HG03558 (cell line): Measurements from ENCODE around the gene METAP1D.
A peak's percentile ranks its signal among the peaks of the same experiment; 100 is the strongest.
"Not testable (repeated sequence)": the region's sequence is repeated elsewhere in the genome, so short reads cannot be mapped to it uniquely, and the experiment has no call there.

Source experiments
- ATAC-seq: cut with Tn5 transposase; IDR thresholded peaks from one replicate; pipeline ENCODE4 v1.9.1; 2021; ENCODE audit warnings: moderate number of reproducible peaks; ENCODE audit not compliant: unreplicated experiment; ENCODE audit errors: extremely low read depth

Gene METAP1D

GRCh38 chr2:172099472-172100079 lies 99.8 kb downstream of the METAP1D start:
- no peak for ATAC-seq

GRCh38 chr2:172100080-172100934 lies 100.6 kb downstream of the METAP1D start:
- no peak for ATAC-seq

DNA sequence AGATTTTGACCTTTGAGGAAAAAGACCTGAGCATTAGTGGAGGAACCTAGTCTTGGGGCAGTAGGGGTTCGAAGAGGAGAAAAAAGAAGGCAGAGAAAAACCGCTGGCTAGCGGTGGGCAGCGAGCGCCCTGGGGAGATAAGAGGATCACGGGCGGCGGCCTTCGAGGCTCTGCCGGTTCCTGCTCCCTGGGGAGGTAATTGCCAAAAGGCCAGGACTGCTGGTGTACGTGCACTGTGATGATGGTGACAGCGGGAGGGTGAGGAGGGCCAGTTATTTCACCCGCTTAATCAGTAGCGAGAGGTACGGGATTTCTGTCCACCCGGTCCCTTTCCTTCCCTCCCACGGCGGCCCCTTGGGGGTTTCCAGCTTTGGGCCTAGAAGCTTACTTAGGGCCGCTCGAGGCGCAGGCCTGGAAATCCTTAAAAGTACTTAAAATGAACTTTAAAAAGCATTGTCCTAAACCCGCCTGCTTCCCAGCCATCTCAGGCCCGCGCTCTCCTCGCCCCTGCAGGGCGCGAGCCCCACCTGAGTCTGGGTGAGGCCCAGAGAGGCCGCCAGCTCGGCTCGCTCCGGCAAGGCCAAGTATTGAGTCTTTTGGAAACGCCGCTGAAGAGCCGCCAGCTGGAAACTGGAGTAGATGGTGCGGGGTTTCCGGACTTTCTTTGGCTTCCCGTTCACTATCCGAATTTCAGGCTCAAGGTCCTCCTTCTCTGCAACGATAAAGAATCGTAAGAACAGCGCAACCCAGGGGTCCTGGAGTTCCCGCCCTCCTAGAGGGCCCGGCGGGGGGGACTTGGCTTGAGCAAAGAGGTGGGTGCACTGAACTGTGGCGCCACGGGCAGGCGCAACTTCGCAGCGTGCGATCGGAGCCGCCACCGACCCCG lies 101.4 kb downstream of the METAP1D start:
- no peak for ATAC-seq

DNA sequence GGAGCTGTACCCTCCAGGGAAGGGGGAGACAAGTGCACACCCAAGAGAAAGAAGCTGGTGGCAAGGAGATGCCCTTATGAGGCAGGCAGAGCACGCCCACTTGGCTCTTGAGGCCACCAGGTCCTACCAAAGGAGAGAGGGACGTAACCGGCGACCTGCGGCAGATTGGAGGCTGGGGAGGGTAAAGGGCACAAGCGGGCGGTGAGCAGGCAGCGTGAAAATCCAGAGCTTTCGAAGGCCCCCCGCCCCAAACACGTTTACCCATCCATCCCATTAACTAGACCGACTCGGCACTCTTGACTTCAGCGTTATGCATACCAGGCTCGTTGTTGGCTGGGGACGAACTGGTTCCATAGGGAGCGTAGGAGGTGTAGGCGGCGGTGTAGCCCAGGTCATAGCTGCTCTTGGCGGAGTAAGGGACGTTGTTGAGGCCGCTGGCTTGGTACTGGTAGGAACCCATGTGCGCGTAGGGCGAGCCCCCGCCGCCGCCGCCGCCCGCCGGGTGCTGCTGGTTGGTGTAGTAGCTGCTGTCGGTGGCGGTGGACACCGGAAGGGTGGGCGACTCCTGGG lies 102.2 kb downstream of the METAP1D start:
- no peak for ATAC-seq

- ATAC-seq = peak; percentile 47
Observed at GRCh38 chr2:172102391-172103359, 102.9 kb downstream of the METAP1D start, which contains the start of gene DLX2. Gene DLX2, minus strand, starts transcription at chr2:172102900. Its CDS starts 362 bp downstream, at chr2:172102538.

DNA sequence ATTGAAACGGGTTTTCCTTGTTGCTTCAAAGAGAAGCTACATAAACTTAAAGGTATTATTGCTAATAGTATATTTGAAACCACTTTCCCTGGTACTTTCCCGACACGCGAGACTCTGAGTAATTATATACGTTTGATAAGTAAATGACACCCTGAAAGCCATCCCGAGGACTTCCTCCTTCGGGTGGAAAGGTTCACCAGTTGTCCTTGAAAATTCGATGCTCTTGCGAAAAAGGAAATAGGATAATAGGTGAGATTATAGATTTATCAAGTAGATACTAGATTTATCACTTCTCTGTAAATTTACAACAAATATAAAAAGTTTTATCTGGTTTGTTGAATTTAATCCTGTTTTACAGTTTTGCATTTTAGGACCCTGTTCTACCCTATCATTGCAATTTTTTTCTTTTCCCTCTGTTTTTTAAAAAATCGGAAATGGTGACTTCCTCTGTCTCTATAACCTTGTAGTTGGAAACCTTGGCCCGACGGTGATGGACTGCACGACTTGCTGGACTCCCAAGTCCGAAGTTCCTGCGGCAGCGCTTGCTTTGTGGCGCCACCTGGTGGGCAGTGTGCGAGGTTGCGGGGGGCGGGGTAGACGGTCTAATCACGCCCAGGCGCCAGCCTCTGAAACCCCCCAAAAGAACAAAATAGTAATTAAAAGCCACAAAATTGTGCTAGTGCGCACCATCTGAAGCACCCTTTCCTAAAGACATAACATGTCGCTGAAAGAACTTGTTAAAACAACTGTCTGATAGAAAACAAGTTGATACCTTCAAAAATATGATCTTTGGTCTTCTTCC lies 103.9 kb downstream of the METAP1D start:
- ATAC-seq = no peak

DNA sequence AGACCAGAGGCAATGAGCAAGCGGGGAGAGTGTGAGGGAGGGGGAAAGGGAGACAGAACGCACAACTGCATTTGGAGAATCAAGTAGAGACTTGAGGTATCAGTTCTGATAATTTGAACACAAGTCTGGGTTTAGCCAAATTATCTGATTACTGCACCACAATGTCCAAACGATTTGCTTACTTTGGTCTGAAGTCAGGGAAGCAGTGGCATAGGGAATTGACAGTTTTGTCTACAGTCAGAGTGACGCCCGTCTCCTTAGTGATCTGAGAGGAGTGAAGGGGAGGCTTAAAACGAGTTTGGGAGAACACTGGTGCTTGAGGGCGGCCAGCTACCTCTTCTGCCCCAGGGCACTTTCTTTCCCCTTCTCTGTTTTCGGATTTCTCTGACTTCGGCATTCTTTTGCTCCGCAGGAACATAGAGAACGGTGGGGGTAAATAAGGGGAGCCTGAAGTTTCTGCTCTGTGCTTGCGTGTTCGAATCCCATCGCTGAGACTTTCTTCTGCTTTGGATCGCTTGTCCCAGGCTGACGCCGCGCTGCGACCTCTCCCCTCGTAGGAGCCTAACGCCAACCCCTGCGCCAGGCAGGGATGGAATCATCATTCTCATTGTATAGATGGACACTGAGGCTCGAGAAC lies 105.8 kb downstream of the METAP1D start:
- no peak for ATAC-seq

DNA sequence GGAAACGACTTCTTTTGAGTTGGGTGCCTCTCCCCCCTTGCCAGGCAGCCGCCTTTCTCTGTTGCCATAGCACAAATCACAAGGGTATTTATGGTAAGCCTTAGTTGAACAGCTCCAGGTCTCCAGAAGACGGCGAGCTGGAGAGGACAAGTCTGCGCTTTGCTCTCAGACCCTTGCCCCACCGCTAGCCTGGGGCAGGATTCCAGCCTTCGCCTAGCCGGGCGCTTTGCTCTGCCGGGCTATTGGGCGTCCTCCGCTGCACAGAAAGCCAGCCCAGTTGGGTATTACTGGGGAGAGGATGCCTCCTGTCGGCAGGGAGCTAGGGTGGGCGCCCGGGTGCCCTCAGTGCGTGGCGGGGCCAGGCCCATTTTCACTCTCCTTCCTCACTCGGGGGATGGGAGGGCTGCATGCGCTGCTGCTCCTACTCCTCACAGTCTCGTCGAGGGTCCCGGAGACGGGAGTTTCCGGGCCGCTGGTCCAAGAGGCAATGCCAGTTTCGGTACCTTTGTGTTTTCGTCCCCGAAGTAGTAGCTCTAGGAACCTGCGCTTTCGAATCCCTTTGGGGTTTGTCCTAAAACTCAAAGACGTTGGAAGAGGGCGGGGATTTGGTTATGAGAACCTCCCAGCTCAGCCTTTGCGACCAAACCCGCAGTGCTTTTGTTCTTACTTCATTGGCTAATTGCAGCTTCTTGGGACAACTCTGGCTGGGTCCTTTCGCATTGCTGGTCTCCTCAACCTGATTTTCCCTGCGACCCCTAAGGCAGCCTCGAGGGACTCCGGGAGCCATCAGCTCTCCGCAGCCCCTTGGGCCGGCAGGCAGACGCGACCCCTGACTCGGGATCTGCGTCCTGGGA lies 106.6 kb downstream of the METAP1D start:
- no peak for ATAC-seq

- ATAC-seq = no peak
Observed at GRCh38 chr2:172107690-172108586, 108.2 kb downstream of the METAP1D start.

- ATAC-seq = no peak
Observed at GRCh38 chr2:172108587-172108930, 108.8 kb downstream of the METAP1D start.

DNA sequence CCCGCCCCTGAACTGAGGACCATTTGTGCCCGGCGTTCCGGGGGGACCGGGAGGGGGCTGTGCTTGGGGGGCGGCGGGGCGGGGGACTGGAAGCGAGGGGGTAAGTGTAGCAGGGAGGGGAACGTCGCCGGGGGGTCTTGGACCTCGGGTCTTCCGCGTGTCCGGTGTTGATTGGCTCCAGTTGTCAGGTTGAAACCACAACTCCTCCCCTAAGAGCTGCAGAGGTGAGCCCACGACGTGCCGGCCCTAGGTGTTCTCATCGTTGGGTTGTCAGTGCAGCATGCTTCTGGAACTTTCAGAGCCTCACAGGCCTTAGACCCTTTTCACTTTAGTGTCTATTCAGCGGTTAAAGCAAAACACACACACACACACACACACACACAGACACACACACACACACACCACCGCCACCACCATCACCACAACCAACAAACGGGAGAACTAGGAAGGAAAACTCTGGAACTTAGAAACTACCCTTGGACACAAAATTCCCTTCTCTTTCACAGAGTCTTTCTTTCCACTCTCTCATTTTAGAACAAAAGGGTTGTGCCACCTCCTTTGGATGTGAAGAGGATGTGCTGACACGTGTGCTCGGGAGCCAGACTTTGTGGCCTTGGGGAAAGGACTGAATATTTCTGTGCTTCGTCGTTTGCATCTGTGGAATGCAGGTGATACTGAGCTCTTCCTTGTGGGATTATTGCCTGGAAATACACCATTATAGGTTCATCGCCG lies 109.7 kb downstream of the METAP1D start:
- ATAC-seq = no peak

GRCh38 chr2:172109988-172110811 lies 110.4 kb downstream of the METAP1D start:
- ATAC-seq = no peak

DNA sequence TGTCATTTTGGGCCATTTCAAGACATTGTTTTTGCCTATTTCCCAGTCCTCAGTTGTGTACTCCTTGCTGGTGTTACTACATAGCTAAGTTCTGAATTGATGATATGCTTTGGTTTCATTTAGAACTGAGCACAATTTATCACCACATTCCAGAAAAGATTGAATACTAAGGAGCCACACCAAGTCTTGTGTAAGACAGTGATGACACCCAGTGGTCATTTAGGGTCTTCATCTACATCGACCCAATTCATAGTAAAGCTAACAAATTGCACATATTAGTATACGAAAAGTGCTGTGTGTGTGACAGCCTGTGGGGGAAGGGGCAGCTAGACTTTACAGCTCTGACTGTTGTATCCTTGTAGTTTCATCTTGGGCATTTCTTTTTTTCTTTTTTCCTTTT lies 113.9 kb downstream of the METAP1D start:
- ATAC-seq = no peak

DNA sequence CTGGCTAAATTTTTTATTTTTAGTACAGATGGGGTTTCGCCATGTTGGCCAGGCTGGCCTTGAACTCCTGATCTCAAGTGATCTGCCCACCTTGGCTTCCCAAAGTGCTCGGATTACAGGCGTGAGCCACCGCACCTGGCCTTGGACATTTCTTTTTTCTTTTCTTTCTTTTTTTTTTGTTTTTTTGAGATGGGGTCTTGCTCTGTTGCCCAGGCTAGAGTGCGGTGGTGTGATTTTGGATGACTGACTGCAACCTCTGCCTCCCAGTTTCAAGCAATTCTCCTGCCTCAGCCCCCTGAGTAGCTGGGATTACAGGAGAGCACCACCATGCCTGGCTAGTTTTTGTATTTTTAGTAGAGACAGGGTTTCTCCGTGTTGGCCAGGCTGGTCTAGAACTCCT lies 114.4 kb downstream of the METAP1D start:
- ATAC-seq = not testable (repeated sequence)

GRCh38 chr2:172114579-172114978 lies 114.8 kb downstream of the METAP1D start:
- no peak for ATAC-seq
